HG03060 (cell line): ENCODE results near the gene CDC42BPB.

Experiments used
- ATAC-seq: cut with Tn5 transposase; IDR thresholded peaks from one replicate; pipeline ENCODE4 v1.9.1; 2021; ENCODE audit warnings: low read depth, moderate number of reproducible peaks; ENCODE audit not compliant: unreplicated experiment

Gene CDC42BPB, protein sequence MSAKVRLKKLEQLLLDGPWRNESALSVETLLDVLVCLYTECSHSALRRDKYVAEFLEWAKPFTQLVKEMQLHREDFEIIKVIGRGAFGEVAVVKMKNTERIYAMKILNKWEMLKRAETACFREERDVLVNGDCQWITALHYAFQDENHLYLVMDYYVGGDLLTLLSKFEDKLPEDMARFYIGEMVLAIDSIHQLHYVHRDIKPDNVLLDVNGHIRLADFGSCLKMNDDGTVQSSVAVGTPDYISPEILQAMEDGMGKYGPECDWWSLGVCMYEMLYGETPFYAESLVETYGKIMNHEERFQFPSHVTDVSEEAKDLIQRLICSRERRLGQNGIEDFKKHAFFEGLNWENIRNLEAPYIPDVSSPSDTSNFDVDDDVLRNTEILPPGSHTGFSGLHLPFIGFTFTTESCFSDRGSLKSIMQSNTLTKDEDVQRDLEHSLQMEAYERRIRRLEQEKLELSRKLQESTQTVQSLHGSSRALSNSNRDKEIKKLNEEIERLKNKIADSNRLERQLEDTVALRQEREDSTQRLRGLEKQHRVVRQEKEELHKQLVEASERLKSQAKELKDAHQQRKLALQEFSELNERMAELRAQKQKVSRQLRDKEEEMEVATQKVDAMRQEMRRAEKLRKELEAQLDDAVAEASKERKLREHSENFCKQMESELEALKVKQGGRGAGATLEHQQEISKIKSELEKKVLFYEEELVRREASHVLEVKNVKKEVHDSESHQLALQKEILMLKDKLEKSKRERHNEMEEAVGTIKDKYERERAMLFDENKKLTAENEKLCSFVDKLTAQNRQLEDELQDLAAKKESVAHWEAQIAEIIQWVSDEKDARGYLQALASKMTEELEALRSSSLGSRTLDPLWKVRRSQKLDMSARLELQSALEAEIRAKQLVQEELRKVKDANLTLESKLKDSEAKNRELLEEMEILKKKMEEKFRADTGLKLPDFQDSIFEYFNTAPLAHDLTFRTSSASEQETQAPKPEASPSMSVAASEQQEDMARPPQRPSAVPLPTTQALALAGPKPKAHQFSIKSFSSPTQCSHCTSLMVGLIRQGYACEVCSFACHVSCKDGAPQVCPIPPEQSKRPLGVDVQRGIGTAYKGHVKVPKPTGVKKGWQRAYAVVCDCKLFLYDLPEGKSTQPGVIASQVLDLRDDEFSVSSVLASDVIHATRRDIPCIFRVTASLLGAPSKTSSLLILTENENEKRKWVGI (N-terminal part only)

DNA sequence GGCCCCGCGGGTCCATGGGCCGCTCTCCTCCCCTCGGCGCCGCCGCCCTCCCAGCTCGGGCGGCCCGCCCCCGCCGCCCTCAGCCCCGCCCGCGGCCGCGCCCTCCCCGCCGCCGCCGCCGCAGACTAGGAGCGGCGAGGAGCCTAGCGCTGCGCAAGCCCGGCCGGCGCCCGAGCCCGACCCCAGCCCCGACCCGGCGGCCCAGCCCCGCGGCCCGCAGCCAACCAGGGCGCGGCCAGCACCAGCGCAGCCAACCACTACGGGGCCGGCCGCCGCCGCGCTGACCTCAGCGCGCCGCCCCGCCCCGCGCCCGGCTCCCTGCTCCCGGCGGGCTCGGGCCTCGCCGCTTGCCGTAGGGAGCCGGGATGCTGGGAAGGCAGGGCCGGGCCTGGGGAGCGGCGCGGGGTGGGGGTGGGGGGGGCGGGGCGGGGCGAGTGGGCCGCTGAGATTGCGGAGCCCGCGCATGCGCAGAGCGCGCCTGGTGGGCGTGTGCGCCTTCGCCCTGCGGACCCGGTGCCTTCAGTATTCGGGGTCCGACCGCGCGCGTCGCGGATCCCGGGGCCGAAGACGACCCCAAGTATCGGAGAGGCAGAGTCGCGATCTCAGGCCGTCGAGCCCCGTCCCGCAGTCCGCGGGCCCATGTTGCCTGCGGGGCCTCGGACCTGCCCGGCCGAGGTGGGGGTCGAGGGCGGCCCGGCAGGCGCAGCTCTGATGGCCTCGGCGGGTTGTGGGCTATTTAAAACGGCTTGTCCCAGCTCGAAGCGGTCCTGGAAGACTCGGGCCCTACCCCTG lies at the start of gene CDC42BPB:
Gene CDC42BPB, minus strand, starts transcription at position 178 of the 792 bp plus-strand sequence. CDS start 376 bp downstream, outside the sequence.
- no peak for ATAC-seq

DNA sequence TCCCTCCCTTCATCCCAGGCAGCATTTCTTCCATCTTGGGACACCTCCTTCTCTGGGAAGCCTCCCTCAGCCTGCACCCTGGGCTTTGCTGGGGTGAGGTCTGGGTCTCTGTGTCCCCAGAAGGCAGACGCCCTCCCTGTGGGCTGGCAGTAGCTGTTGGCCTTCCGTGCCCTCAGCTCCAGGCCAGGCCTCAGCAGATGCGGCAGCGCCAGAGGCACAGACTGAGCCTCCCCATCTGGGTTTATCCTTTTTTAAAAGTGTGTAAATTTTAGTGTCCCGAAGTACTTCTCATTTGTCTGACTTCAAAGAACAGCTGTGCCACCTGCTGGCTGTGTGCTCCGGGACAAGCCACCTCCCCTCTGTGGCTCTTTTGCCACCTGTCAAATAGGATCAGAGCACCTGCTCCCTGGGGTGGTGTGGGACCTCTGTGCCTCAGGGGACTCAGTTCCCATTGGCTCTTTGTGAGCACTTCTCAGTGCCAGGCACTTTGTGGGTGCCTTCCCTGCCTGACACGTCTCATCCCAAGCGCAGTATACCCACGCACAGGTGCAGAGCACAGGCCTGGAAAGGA lies 48.3 kb upstream of the CDC42BPB start:
- no peak for ATAC-seq

DNA sequence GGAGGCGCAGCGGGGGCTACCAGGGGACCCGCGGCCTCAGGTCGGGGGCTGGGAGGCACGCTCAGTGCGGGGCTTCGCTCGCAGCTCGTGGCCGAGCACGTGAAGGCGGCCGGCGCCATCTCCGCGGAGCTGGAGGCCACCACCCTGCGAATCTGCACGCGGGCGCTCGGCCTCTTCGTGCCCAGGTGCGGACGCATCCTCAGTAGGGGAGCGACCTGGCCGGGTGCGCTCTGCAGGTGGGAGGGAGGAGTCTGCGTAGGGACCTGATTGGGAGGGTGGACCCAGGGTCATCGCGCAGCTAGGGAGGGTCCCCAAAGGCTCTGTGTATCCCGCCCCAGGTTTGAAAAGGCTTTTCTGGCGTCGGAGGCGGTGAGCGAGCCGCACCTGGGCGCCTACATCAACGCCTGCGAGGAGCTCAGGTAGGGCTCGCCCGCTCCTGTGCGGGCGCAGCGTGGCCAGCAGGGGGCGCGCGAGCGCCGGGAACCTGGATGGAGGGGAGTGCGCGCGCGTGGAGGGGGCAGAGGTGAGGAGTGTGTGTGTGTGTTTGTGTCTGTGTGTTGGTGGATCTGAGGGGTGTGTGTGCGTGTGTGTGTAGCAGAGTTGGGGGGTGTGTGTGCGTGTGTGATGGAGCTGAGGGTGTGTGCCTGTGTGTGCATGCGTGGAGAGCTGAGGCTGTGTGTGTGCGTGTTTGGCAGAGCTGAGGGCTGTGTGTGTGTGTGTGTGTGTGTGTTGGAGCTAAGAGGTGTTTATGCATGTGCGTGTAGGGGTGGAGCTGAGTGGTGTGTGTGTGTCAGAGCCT lies 47.5 kb upstream of the CDC42BPB start:
- no peak for ATAC-seq

GRCh38 chr14:103104389-103104653 lies 47.0 kb upstream of the CDC42BPB start:
- no peak for ATAC-seq

DNA sequence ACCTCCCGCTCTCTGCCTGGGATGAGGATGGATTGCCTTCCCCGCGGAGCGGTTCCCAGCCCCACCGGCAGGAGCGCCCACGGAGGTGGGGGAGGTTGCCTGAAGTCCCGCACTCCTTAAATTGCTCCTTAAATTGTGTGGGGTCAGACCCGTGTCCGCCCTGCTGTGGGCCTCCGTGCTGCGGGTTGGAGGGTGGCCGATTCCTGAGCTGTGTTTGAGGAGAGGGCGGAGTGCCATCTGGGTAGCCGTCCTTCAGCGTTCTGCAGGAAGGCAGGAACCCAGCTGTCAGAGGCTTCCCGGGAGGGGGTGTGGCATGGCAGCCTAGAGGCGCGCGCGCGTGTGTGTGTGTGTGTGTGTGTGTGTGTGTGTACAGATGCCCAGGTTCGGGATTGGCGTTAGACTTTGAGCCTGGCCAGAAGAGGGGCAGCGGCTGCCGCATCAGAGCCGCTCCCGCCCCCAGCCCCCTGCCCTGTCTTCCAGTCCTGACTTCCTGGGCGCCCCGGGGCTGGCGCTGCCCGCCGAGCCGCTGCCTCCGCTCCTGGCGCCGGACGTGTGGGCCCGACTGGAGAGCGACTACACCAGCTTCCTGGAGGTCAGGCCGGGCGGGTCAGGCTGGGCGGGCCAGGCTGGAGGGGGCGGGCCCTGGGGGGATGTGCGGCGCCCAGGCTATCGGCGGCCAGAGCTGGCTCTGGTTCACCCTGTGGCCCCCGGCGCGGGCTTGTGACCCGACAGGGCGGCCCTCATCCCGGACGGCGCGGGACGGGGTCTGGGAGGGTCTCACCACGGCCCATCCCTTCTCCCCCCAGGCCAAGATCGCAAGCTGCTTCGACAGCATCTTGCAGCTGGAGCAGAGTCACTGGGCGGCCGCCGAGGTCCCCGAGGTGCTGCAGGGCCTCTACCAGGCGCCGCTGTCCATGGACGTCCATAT lies 46.4 kb upstream of the CDC42BPB start:
- no peak for ATAC-seq

- ATAC-seq: no peak
Measured at GRCh38 chr14:103102689-103103260, 45.4 kb upstream of the CDC42BPB start.

DNA sequence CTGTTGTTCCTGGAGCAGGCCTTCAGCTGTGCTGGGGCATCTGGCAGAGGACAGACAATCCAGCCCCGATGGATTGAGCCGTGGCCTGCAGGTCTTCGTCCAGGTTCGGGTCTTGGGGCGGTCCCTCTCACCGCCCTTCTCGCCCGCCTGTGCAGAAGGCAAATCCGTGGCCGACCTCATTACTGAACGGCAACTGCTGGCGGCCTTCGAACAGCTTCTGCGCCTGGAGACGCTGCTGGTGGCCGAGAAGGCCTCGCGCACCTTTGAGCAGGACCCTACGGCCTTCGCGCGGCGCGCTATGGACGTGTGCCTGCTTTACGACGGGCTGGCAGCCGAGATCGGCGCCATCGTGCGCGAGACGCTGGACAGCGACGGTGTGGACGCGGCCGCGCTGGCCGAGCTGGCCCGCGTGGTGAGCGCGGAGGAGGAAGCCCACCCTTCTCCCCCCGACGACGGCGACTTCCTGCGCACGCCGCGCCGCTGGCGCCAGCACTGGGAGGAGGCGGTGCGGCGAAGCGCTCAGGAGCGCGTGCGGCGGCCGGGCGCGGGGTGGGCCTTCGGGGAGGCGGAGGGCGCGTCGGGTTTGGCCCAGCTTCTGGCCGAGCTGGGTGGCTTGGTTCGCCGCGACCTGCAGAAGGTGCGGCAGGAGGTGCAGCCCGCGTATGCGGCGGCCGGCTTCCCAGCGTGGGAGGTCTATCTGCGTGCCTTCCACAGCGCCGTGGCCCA lies 44.8 kb upstream of the CDC42BPB start:
- no peak for ATAC-seq

GRCh38 chr14:103101257-103101962 lies 44.1 kb upstream of the CDC42BPB start:
- ATAC-seq: no peak

DNA sequence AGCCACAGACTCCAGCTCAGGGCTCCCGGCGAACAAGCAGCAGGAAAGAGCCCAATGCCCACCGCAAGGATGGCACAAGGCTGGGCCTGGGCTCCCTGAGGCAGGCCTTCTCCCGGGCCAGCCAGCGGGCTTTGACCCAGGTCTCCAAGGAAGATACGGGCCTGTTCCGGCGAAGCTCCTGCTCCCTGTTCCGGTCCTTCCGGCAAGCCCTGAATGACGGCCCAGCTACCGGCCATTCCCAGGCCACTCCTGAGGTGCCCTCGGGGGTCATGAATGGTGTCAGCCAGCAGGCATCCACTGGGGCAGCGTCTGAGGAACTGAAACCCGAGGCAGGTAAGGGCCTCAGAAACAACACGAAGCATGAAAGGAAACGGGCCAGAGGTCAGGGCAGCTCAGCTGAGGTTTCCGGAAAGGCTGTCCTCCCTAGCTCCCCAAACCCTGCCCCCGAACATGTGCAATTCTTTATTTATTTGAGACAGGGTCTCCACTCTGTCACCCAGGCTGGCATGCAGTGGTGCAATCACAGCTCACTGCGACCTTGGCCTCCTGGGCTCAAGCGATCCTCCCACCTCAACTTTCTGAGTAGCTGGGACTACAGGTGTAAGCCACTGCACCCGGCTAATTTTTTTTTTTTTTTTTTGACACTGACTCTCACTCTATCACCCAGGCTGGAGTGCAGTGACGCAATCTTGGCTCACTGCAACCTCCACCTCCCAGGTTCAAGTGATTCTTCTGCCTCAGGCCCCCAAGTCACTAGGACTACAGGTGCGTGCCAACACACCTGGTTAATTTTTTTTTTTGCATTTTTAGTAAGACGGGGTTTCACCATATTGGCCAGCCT lies 43.2 kb upstream of the CDC42BPB start:
- no peak for ATAC-seq

DNA sequence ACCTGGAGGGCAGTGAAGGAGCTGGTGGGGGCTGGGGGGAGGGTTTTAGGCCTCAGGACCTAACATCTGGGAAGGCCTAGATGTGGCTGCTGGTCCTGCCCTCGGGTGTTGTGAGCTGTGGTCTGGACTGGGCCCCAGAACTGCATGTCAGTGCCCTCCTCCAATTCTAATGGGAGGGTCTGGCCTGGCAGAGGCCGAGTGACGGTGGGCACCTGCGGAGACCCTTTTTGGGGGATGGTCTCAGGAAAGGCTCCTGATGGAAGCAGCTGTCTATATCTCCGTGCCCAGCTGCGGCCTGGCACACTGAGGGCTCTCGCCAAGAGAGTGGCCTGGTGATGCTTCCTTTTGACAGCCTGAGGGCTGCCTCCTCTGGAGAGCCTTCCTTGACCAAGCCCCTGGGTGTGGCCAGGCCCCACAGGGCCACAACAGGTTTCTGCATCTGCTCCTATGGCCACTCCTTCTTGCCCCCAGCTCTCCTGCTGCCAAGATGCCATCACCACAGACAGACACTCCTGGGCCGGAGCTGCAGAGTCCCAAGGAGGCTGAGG lies 42.5 kb upstream of the CDC42BPB start:
- ATAC-seq: no peak

GRCh38 chr14:103099081-103099732 lies 41.9 kb upstream of the CDC42BPB start:
- no peak for ATAC-seq

GRCh38 chr14:103097994-103098957 lies 40.9 kb upstream of the CDC42BPB start:
- ATAC-seq: no peak

DNA sequence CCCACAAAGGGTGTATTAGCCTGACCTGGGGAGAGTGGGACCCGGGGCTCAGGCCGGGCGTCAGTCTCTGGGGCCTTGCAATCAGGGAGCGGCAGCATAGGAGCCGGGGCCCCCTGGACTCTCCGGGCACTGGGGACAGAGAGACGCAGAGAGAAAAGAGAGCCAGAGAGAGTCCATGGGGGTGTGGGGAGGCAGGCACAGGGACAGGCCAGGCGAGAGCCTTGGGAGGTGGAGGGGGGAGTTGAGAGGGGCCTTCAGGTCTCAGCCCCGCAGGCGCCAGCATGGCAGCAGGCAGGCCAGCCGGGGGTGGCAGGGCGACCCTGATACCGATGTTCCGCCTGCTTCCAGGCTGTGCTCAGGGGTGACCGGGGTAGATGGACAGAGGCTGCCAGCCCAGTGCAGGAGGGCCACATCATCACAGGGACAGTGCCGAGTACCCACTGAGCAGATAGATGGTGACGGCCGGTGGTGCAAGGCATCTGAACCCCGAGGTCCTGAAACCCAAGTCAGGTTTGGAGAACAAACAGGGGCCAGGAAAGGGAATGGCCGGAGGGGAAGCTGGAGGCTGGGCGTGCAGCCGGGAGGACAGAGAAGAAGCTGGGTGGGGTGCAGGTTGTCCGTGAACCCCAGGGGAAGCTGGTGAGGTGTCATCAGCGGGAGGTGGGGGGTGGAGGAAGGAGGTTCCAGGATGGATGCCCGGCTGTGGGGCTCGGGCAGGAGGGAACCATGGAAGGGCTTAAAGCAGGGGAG lies 40.1 kb upstream of the CDC42BPB start:
- no peak for ATAC-seq
